Measurements from ENCODE around the gene AKR7A3. TPM values are rescaled to one million over a fixed set of nuclear protein-coding genes. Genes with fewer than 3 reads are reported as not detected.
"Not testable (repeated sequence)": the region's sequence is repeated elsewhere in the genome, so short reads cannot be mapped to it uniquely, and the experiment has no call there.

Gene AKR7A3
- polyA plus RNA-seq (2012; ENCODE audit: insufficient read depth, insufficient read length), result not detected

GRCh38 chr1:19288324-19289241, at the start of gene AKR7A3:
Gene AKR7A3, minus strand, starts transcription at chr1:19288770. Its CDS starts 61 bp downstream, at chr1:19288709.
- not testable (repeated sequence) for H3K4me3 ChIP-seq (ENCODE audit: low read length); DNase-seq (ENCODE audit: low read depth, low spot score)

- DNase-seq (ENCODE audit: low read depth, low spot score), result no peak
- H3K4me3 ChIP-seq (ENCODE audit: low read length), result no peak overlapping the region
Measured at GRCh38 chr1:19338323-19338762, 49.8 kb upstream of the AKR7A3 start.

GRCh38 chr1:19337289-19337688, 48.7 kb upstream of the AKR7A3 start:
- H3K4me3 ChIP-seq (ENCODE audit: low read length), result no peak overlapping the region
- DNase-seq (ENCODE audit: low read depth, low spot score), result no peak

GRCh38 chr1:19336543-19336942, 48.0 kb upstream of the AKR7A3 start:
- DNase-seq (ENCODE audit: low read depth, low spot score), result no peak
- no peak overlapping the region for H3K4me3 ChIP-seq (ENCODE audit: low read length)

GRCh38 chr1:19333587-19334354, 45.2 kb upstream of the AKR7A3 start:
- H3K4me3 ChIP-seq (ENCODE audit: low read length), result no peak overlapping the region
- no peak for DNase-seq (ENCODE audit: low read depth, low spot score)

GRCh38 chr1:19332832-19333231, 44.3 kb upstream of the AKR7A3 start:
- DNase-seq (ENCODE audit: low read depth, low spot score), result no peak
- H3K4me3 ChIP-seq (ENCODE audit: low read length), result no peak overlapping the region

GRCh38 chr1:19331262-19331878, 42.8 kb upstream of the AKR7A3 start:
- H3K4me3 ChIP-seq (ENCODE audit: low read length), result no peak overlapping the region
- no peak for DNase-seq (ENCODE audit: low read depth, low spot score)

- no peak for DNase-seq (ENCODE audit: low read depth, low spot score)
- H3K4me3 ChIP-seq (ENCODE audit: low read length), result no peak overlapping the region
Measured at GRCh38 chr1:19330449-19331135, 42.0 kb upstream of the AKR7A3 start.

GRCh38 chr1:19329611-19330010, 41.0 kb upstream of the AKR7A3 start:
- DNase-seq (ENCODE audit: low read depth, low spot score), result no peak
- H3K4me3 ChIP-seq (ENCODE audit: low read length), result no peak overlapping the region

GRCh38 chr1:19329188-19329587, 40.6 kb upstream of the AKR7A3 start:
- no peak for DNase-seq (ENCODE audit: low read depth, low spot score)
- no peak overlapping the region for H3K4me3 ChIP-seq (ENCODE audit: low read length)

- no peak overlapping the region for H3K4me3 ChIP-seq (ENCODE audit: low read length)
- no peak for DNase-seq (ENCODE audit: low read depth, low spot score)
Measured at GRCh38 chr1:19328486-19328885, 39.9 kb upstream of the AKR7A3 start.

GRCh38 chr1:19327736-19328135, 39.2 kb upstream of the AKR7A3 start:
- no peak for DNase-seq (ENCODE audit: low read depth, low spot score)
- no peak overlapping the region for H3K4me3 ChIP-seq (ENCODE audit: low read length)

GRCh38 chr1:19327301-19327700, 38.7 kb upstream of the AKR7A3 start:
- DNase-seq (ENCODE audit: low read depth, low spot score), result no peak
- no peak overlapping the region for H3K4me3 ChIP-seq (ENCODE audit: low read length)

- no peak overlapping the region for H3K4me3 ChIP-seq (ENCODE audit: low read length)
- no peak for DNase-seq (ENCODE audit: low read depth, low spot score)
Measured at GRCh38 chr1:19326748-19327065, 38.1 kb upstream of the AKR7A3 start.

- DNase-seq (ENCODE audit: low read depth, low spot score), result no peak
- H3K4me3 ChIP-seq (ENCODE audit: low read length), result no peak overlapping the region
Measured at GRCh38 chr1:19325958-19326747, 37.6 kb upstream of the AKR7A3 start.

- H3K4me3 ChIP-seq (ENCODE audit: low read length), result no peak overlapping the region
- no peak for DNase-seq (ENCODE audit: low read depth, low spot score)
Measured at GRCh38 chr1:19325368-19325957, 36.9 kb upstream of the AKR7A3 start.

GRCh38 chr1:19324665-19324990, 36.1 kb upstream of the AKR7A3 start:
- DNase-seq (ENCODE audit: low read depth, low spot score), result no peak
- H3K4me3 ChIP-seq (ENCODE audit: low read length), result no peak overlapping the region

GRCh38 chr1:19323987-19324664, 35.6 kb upstream of the AKR7A3 start:
- no peak for DNase-seq (ENCODE audit: low read depth, low spot score)
- no peak overlapping the region for H3K4me3 ChIP-seq (ENCODE audit: low read length)

All from Jurkat, Clone E6-1 (cell line).